Liver (tissue), 9 donors: Measurements from ENCODE around the gene ACTL10. TPM values are rescaled to one million over a fixed set of nuclear protein-coding genes. Genes with fewer than 3 reads are reported as not detected.

Experiments used
- DNase-seq: peaks from one replicate; pipeline ENCODE4 v3.0.0-alpha.2; 2017; ENCODE audit warnings: low spot score
- H3K27ac ChIP-seq, 2 donors: one replicate each; pipeline ENCODE4 v1.7.0; 2013; ENCODE audit warnings: inconsistent platforms in 2 of 2, low read length in 2 of 2, control low read depth in 1 of 2, low read depth in 1 of 2, mild to moderate bottlenecking in 1 of 2
- H3K27me3 ChIP-seq, 4 donors: one replicate each; pipeline versions ENCODE4 v1.6.1 to v1.7.0; 2013; ENCODE audit warnings: low read length in 3 of 4, inconsistent platforms in 1 of 4, mild to moderate bottlenecking in 1 of 4, moderate library complexity in 1 of 4; ENCODE audit not compliant: control insufficient read depth in 4 of 4, insufficient read depth in 4 of 4
- H3K36me3 ChIP-seq, 4 donors: one replicate each; pipeline versions ENCODE4 v1.6.1 to v1.7.0; 2013; ENCODE audit warnings: low read length in 3 of 4, mild to moderate bottlenecking in 3 of 4, low read depth in 1 of 4, moderate library complexity in 1 of 4; ENCODE audit not compliant: control insufficient read depth in 4 of 4, insufficient read depth in 3 of 4
- H3K4me1 ChIP-seq, 4 donors: one replicate each; pipeline versions ENCODE4 v1.6.1 to v1.7.0; 2013; ENCODE audit warnings: low read length in 3 of 4, mild to moderate bottlenecking in 3 of 4, moderate library complexity in 1 of 4; ENCODE audit not compliant: control insufficient read depth in 4 of 4, insufficient read depth in 4 of 4
- H3K4me3 ChIP-seq, 3 donors: one replicate each; pipeline versions ENCODE4 v1.6.1 to v1.7.0; 2013; ENCODE audit warnings: low read length in 3 of 3, control low read depth in 1 of 3, low read depth in 1 of 3, mild to moderate bottlenecking in 1 of 3
- H3K9ac ChIP-seq, 2 donors: one replicate each; pipeline ENCODE4 v1.7.0; 2013; ENCODE audit warnings: low read length in 2 of 2, mild to moderate bottlenecking in 2 of 2, moderate library complexity in 2 of 2, control low read depth in 1 of 2, low read depth in 1 of 2
- H3K9me3 ChIP-seq, 4 donors: one replicate each; pipeline versions ENCODE4 v1.6.1 to v1.7.0; 2013; ENCODE audit warnings: low read length in 3 of 4; ENCODE audit not compliant: control insufficient read depth in 4 of 4
- EGR1 ChIP-seq, 2 donors: IDR thresholded peaks; 2 replicates each; pipeline ENCODE4 v1.6.1; 2016 to 2018; ENCODE audit warnings: antibody characterized with exemption in 2 of 2, low read depth in 2 of 2
- FOXA1 ChIP-seq: IDR thresholded peaks from 2 replicates; pipeline ENCODE4 v1.6.1; 2016; ENCODE audit warnings: antibody characterized with exemption
- GABPA ChIP-seq, 2 donors: IDR thresholded peaks in 1 of 2; conservative IDR thresholded peaks in 1 of 2; 2 replicates each; pipeline ENCODE4 v1.6.1; 2016; ENCODE audit warnings: antibody characterized with exemption in 2 of 2, mild to moderate bottlenecking in 1 of 2, moderate library complexity in 1 of 2
- HNF4A ChIP-seq, 2 donors: conservative IDR thresholded peaks; 2 replicates each; pipeline ENCODE4 v1.6.1; 2016; ENCODE audit warnings: antibody characterized with exemption in 2 of 2, mild to moderate bottlenecking in 2 of 2
- HNF4G ChIP-seq: IDR thresholded peaks from 2 replicates; pipeline ENCODE4 v1.6.1; 2016; ENCODE audit warnings: antibody characterized with exemption
- JUND ChIP-seq, 2 donors: IDR thresholded peaks; 2 replicates each; pipeline ENCODE4 v1.6.1; 2016; ENCODE audit warnings: antibody characterized with exemption in 2 of 2
- NR2F2 ChIP-seq: IDR thresholded peaks from 2 replicates; pipeline ENCODE4 v1.6.1; 2016; ENCODE audit warnings: antibody characterized with exemption
- RAD21 ChIP-seq, 2 donors: IDR thresholded peaks; 2 replicates each; pipeline ENCODE4 v1.6.1; 2016; ENCODE audit warnings: antibody characterized with exemption in 2 of 2, mild to moderate bottlenecking in 2 of 2
- RXRA ChIP-seq, 2 donors: IDR thresholded peaks; 2 replicates each; pipeline ENCODE4 v1.6.1; 2017 to 2018; ENCODE audit warnings: antibody characterized with exemption in 2 of 2, mild to moderate bottlenecking in 1 of 2
- SP1 ChIP-seq: IDR thresholded peaks from 2 replicates; pipeline ENCODE4 v1.6.1; 2018; ENCODE audit warnings: antibody characterized with exemption, mild to moderate bottlenecking
- TAF1 ChIP-seq: conservative IDR thresholded peaks from 2 replicates; pipeline ENCODE4 v1.6.1; 2016; ENCODE audit warnings: antibody characterized with exemption, mild to moderate bottlenecking
- YY1 ChIP-seq: IDR thresholded peaks from 2 replicates; pipeline ENCODE4 v1.6.1; 2016; ENCODE audit warnings: antibody characterized with exemption, mild to moderate bottlenecking
- WGBS: extraction: QIAGEN DNeasy Blood & Tissue Kit; methylation state at CpG from one replicate; pipeline ENCODE4 v1.1.7; 2013; 5-methylcytosine and 5-hydroxymethylcytosine counted together
- polyA plus RNA-seq, 2 donors: library from polyadenylated mRNA; stranded (reverse) in 1 of 2; unstranded in 1 of 2; fragments of 200-250 nt in 1 of 2; fragments of >200 nt in 1 of 2; fragmentation: Nextera tagmentation in 1 of 2; extraction: Ambion mirVana in 1 of 2; gene quantifications; one replicate each; pipeline versions ENCODE4 v1.2.1 to v1.2.3, GENCODE V29; 2013 to 2015
- total RNA-seq, 2 donors: library from RNA; depleted of rRNA; stranded (reverse); fragments of >200 nt; gene quantifications; one replicate each; pipeline ENCODE4 v1.2.3, GENCODE V29; 2014
- TF ChIP-seq, protein P1 (sequence below): IDR thresholded peaks from 2 replicates; pipeline ENCODE4 v1.6.1; 2016; ENCODE audit warnings: antibody characterized with exemption
- TF ChIP-seq, protein P2 (sequence below): IDR thresholded peaks from 2 replicates; pipeline ENCODE4 v1.6.1; 2016; ENCODE audit warnings: antibody characterized with exemption
- TF ChIP-seq, protein P3 (sequence below): fragments of 150-350 bp; IDR thresholded peaks from 2 replicates; pipeline ENCODE4 v1.5.1; 2017; ENCODE audit warnings: improper control_type of control experiment, low read depth, low read length; ENCODE audit not compliant: missing input control
- TF ChIP-seq, protein P4 (sequence below): IDR thresholded peaks from 2 replicates; pipeline ENCODE4 v1.6.1; 2016; ENCODE audit warnings: antibody characterized with exemption
- donor health status: healthy.
- donor health status: healthy.
- donor health status: healthy.
- donor health status: healthy.
- donor health status: healthy.

Gene ACTL10
- total and polyA plus RNA-seq, 4 donors, result 0.10 to 0.50 (median 0.35) TPM

DNA sequence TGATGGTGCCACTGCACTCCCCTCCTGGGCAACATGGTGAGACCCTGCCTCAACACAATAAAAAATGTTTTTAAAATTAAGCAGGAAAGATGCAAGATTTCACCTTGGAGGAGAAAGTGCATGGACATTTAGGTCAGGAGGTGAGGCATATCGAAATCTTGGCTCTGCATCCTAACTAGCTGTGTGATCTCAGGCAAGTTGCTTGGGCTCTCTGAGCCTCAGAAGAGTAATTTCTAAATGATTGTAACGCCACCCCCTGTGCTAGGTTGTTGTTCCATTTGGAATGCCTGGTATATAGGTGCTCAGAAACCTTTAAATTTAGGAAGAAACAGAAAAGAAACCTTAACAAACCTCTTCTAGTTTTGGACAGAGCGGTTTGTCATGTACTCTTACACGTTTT is 40.6 kb upstream of the ACTL10 start:
- H3K9ac ChIP-seq, result no peak overlapping the region
- no peaks in the 10 kb centered on the region for H3K9me3 ChIP-seq
- peaks cover 2 to 61% (median 21%) of the 10 kb centered on the region in 4 donors for H3K36me3 ChIP-seq
- H3K27me3 ChIP-seq, result no peaks in the 10 kb centered on the region
- no peak for DNase-seq
- H3K4me3 ChIP-seq, result no peak overlapping the region
- 98% methylated on average over 4 of the region's 4 CpGs for WGBS
- H3K4me1 ChIP-seq, result no peaks in the 10 kb centered on the region
- TF ChIP-seq HNF4G, result no peak
- H3K27ac ChIP-seq, result no peak overlapping the region

DNA sequence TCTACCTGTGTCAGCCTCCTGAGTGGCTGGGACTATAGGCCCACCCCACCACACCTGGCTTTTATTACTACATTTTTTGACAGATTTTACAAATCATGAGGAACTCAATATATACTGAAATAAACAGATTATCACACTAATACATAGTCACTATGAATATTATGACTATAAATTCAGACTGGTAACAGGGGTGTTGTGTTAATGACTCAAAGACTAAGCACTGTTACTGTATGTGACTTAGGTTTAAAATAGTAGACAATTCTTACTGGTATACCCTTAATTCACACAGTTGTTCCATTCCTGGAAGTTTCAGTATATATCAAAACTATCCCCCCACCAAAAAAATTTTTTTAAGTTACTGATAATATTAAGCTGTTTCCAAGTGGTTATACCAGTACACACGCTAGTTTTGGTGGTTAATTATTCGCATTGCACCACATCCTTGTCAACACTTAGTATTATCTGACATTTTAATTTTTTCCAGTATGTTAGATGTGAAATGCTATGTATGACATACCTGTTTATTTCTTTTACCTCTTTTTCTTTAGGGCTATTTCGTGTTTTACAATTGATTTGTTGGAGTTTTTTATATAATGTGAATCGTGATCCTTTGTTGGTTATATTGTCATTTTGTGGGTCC is 39.0 kb upstream of the ACTL10 start:
- Histone ChIP-seq H3K36me3 (peaks cover 4 to 61% (median 21%) of the 10 kb centered on the region in 4 donors), H3K27me3 (no peaks in the 10 kb centered on the region), H3K4me3 (no peak overlapping the region), H3K9me3 (no peaks in the 10 kb centered on the region), H3K27ac (no peak overlapping the region), H3K9ac (no peak overlapping the region), H3K4me1 (no peaks in the 10 kb centered on the region)
- WGBS, result 98% methylated on average over 4 of the region's 4 CpGs
- TF ChIP-seq JUND (IDR thresholded peaks at IDR 0.05) (no peak), TAF1 (no peak), EGR1 (IDR thresholded peaks at IDR 0.05; ENCODE audit: low read depth in 2 of 2) (no peak), NR2F2 (no peak), YY1 (no peak), RXRA (IDR thresholded peaks at IDR 0.05) (no peak), HNF4G (no peak), GABPA (IDR thresholded peaks at IDR 0.05 in 1 of 2, conservative IDR thresholded peaks at IDR 0.05 in 1 of 2) (no peak), HNF4A (conservative IDR thresholded peaks at IDR 0.05) (no peak)
- TF ChIP-seq, protein P1, sequence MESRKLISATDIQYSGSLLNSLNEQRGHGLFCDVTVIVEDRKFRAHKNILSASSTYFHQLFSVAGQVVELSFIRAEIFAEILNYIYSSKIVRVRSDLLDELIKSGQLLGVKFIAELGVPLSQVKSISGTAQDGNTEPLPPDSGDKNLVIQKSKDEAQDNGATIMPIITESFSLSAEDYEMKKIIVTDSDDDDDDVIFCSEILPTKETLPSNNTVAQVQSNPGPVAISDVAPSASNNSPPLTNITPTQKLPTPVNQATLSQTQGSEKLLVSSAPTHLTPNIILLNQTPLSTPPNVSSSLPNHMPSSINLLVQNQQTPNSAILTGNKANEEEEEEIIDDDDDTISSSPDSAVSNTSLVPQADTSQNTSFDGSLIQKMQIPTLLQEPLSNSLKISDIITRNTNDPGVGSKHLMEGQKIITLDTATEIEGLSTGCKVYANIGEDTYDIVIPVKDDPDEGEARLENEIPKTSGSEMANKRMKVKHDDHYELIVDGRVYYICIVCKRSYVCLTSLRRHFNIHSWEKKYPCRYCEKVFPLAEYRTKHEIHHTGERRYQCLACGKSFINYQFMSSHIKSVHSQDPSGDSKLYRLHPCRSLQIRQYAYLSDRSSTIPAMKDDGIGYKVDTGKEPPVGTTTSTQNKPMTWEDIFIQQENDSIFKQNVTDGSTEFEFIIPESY, result no peak
- TF ChIP-seq, protein P2, sequence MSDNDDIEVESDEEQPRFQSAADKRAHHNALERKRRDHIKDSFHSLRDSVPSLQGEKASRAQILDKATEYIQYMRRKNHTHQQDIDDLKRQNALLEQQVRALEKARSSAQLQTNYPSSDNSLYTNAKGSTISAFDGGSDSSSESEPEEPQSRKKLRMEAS, result no peak
- TF ChIP-seq, protein P3, sequence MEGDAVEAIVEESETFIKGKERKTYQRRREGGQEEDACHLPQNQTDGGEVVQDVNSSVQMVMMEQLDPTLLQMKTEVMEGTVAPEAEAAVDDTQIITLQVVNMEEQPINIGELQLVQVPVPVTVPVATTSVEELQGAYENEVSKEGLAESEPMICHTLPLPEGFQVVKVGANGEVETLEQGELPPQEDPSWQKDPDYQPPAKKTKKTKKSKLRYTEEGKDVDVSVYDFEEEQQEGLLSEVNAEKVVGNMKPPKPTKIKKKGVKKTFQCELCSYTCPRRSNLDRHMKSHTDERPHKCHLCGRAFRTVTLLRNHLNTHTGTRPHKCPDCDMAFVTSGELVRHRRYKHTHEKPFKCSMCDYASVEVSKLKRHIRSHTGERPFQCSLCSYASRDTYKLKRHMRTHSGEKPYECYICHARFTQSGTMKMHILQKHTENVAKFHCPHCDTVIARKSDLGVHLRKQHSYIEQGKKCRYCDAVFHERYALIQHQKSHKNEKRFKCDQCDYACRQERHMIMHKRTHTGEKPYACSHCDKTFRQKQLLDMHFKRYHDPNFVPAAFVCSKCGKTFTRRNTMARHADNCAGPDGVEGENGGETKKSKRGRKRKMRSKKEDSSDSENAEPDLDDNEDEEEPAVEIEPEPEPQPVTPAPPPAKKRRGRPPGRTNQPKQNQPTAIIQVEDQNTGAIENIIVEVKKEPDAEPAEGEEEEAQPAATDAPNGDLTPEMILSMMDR, result no peak
- DNase-seq, result no peak

DNA sequence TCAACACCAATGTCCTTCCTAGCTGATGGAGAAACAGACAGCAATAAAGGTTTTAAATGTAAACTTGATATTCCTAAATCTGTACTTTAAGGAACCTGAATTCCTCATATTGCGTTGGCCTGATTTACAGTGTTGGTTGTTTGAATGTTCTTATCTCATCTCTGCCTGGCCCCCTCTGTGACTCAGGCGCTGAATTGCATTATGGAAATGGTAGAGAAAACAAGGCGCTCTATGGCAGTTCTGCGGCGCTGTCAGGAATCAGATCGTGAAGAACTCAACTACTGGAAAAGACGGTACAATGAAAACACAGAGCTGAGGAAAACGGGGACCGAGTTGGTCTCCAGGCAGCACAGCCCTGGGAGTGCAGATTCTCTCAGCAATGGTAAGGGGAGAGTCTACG is 37.2 kb upstream of the ACTL10 start:
- Histone ChIP-seq H3K4me3 (no peak overlapping the region), H3K27me3 (no peaks in the 10 kb centered on the region), H3K27ac (no peak overlapping the region), H3K4me1 (no peaks in the 10 kb centered on the region), H3K36me3 (peaks cover 1 to 54% (median 17%) of the 10 kb centered on the region in 4 donors), H3K9ac (no peak overlapping the region), H3K9me3 (no peaks in the 10 kb centered on the region)
- no peak for DNase-seq
- WGBS, result 98% methylated on average over 10 of the region's 10 CpGs
- TF ChIP-seq, protein P4, sequence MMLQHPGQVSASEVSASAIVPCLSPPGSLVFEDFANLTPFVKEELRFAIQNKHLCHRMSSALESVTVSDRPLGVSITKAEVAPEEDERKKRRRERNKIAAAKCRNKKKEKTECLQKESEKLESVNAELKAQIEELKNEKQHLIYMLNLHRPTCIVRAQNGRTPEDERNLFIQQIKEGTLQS, result no peak
- TF ChIP-seq, protein P2, result no peak
- TF ChIP-seq TAF1 (no peak), RAD21 (IDR thresholded peaks at IDR 0.05) (no peak), HNF4G (no peak), EGR1 (IDR thresholded peaks at IDR 0.05; ENCODE audit: low read depth in 2 of 2) (no peak), GABPA (IDR thresholded peaks at IDR 0.05 in 1 of 2, conservative IDR thresholded peaks at IDR 0.05 in 1 of 2) (no peak), NR2F2 (no peak), FOXA1 (no peak), RXRA (IDR thresholded peaks at IDR 0.05) (no peak), SP1 (no peak), JUND (IDR thresholded peaks at IDR 0.05) (no peak), YY1 (no peak)
- TF ChIP-seq, protein P1, result no peak
